Endodermal cell (in vitro differentiated cells): ENCODE data around the gene HTR1D. TPM values are rescaled to one million over a fixed set of nuclear protein-coding genes. Genes with fewer than 3 reads are reported as not detected.

Experiments used
- DNase-seq: peaks from one replicate; pipeline ENCODE4 v3.0.0-alpha.2; 2017
- H3K27ac ChIP-seq: 2 replicates; pipeline ENCODE4 v1.5.1; 2013; ENCODE audit warnings: mild to moderate bottlenecking, low read depth, low read length, moderate library complexity
- H3K27me3 ChIP-seq: 2 replicates; pipeline ENCODE4 v1.6.1; 2013; ENCODE audit warnings: mild to moderate bottlenecking, low read length, moderate library complexity; ENCODE audit not compliant: insufficient read depth, control insufficient read depth, poor library complexity, severe bottlenecking
- H3K36me3 ChIP-seq: 2 replicates; pipeline ENCODE4 v1.7.0; 2013; ENCODE audit warnings: mild to moderate bottlenecking, low read length, moderate library complexity; ENCODE audit not compliant: control insufficient read depth, insufficient read depth
- H3K4me1 ChIP-seq: one replicate; pipeline ENCODE4 v1.7.0; 2013; ENCODE audit warnings: low read length; ENCODE audit not compliant: control insufficient read depth, insufficient read depth
- H3K4me3 ChIP-seq: 2 replicates; pipeline ENCODE4 v1.5.1; 2013; ENCODE audit warnings: mild to moderate bottlenecking, low read length, moderate library complexity
- H3K9ac ChIP-seq: 2 replicates; pipeline ENCODE4 v1.6.1; 2013; ENCODE audit warnings: mild to moderate bottlenecking, low read length, moderate library complexity; ENCODE audit not compliant: poor library complexity, severe bottlenecking; ENCODE audit errors: extremely low read depth
- H3K9me3 ChIP-seq: 2 replicates; pipeline ENCODE4 v1.6.1; 2013; ENCODE audit warnings: mild to moderate bottlenecking, low read length, moderate library complexity; ENCODE audit not compliant: control insufficient read depth
- H3K27ac Mint-ChIP-seq: 2 replicates; pipeline ENCODE4 v1.8.0; 2020; ENCODE audit warnings: mixed read lengths
- H3K27me3 Mint-ChIP-seq: 2 replicates; pipeline ENCODE4 v1.8.0; 2021; ENCODE audit warnings: mild to moderate bottlenecking, mixed read lengths; ENCODE audit not compliant: insufficient read depth
- H3K36me3 Mint-ChIP-seq: 2 replicates; pipeline ENCODE4 v1.8.0; 2020; ENCODE audit warnings: low read depth, mixed read lengths
- H3K4me1 Mint-ChIP-seq: 2 replicates; pipeline ENCODE4 v1.8.0; 2020; ENCODE audit warnings: mixed read lengths
- H3K4me3 Mint-ChIP-seq: 2 replicates; pipeline ENCODE4 v1.8.0; 2020; ENCODE audit warnings: mild to moderate bottlenecking, moderate library complexity, mixed read lengths
- H3K9me3 Mint-ChIP-seq: 2 replicates; pipeline ENCODE4 v1.8.0; 2020; ENCODE audit warnings: mild to moderate bottlenecking, mixed read lengths
- WGBS, 2 experiments: methylation state at CpG; one replicate each; pipeline versions ENCODE4 v1.1.5 to v1.1.7; 2013; ENCODE audit warnings: missing lambda C conversion rate in 2 of 2, mixed read lengths in 1 of 2; ENCODE audit not compliant: insufficient coverage in 1 of 2, insufficient read length in 1 of 2; 5-methylcytosine and 5-hydroxymethylcytosine counted together
- total RNA-seq, 2 donors: library from RNA; stranded (reverse); fragmentation: NEBNext Ultra II Directional in 1 of 2; extraction: Animal tissue kit (Norgen Biotek cat#: 25700) in 1 of 2; gene quantifications; 2 replicates in 1 of 2; 3 replicates in 1 of 2; pipeline ENCODE4 v1.2.1, GENCODE V29; 2021
- TF ChIP-seq, protein P1 (sequence below): fragments of 200-600 bp; sonication (generic); conservative IDR thresholded peaks from 2 replicates; pipeline ENCODE4 v1.5.0; 2021; ENCODE audit warnings: antibody characterized with exemption, mild to moderate bottlenecking

HTR1D gene
- total RNA-seq, 2 donors from 2014 or later, result 2.9 to 4.1 TPM

DNA sequence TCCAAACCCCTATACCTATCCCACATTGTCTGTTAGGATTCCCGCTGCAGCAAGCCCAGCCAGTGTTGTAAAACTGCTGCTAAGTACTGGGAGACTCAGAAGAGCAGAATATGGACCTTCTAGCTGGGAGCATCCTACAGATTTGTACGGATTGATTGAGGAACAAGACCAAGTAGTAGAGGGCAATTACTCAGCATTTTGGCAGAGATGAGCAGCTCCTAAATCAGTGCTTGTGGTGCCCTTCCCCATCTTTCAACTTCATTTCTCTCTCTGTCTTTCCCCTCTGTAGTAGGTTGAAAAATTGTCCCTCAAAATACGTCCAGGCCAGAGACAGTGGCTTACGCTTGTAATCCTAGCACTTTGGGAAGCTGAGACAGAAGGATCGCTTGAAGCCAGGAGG lies 37.3 kb upstream of the HTR1D start:
- H3K36me3 ChIP-seq, result no peaks in the 10 kb centered on the region
- no peak overlapping the region for H3K9ac ChIP-seq
- no peak overlapping the region for H3K4me3 ChIP-seq
- Mint-ChIP-seq H3K4me1 (peaks cover 2% of the 10 kb centered on the region), H3K27me3 (peaks cover 3% of the 10 kb centered on the region), H3K27ac (no peak overlapping the region), H3K4me3 (no peak overlapping the region), H3K36me3 (peaks cover 1% of the 10 kb centered on the region), H3K9me3 (peaks cover 25% of the 10 kb centered on the region)
- H3K27ac ChIP-seq, result no peak overlapping the region
- TF ChIP-seq, protein P1, sequence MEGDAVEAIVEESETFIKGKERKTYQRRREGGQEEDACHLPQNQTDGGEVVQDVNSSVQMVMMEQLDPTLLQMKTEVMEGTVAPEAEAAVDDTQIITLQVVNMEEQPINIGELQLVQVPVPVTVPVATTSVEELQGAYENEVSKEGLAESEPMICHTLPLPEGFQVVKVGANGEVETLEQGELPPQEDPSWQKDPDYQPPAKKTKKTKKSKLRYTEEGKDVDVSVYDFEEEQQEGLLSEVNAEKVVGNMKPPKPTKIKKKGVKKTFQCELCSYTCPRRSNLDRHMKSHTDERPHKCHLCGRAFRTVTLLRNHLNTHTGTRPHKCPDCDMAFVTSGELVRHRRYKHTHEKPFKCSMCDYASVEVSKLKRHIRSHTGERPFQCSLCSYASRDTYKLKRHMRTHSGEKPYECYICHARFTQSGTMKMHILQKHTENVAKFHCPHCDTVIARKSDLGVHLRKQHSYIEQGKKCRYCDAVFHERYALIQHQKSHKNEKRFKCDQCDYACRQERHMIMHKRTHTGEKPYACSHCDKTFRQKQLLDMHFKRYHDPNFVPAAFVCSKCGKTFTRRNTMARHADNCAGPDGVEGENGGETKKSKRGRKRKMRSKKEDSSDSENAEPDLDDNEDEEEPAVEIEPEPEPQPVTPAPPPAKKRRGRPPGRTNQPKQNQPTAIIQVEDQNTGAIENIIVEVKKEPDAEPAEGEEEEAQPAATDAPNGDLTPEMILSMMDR, result no peak
- WGBS, 2 experiments, result 94 to 96% methylated on average over 4 to 5 of the region's 5 CpGs
- peaks cover 23% of the 10 kb centered on the region for H3K9me3 ChIP-seq
- no peak for DNase-seq
- H3K4me1 ChIP-seq, result no peaks in the 10 kb centered on the region
- H3K27me3 ChIP-seq, result no peaks in the 10 kb centered on the region

DNA sequence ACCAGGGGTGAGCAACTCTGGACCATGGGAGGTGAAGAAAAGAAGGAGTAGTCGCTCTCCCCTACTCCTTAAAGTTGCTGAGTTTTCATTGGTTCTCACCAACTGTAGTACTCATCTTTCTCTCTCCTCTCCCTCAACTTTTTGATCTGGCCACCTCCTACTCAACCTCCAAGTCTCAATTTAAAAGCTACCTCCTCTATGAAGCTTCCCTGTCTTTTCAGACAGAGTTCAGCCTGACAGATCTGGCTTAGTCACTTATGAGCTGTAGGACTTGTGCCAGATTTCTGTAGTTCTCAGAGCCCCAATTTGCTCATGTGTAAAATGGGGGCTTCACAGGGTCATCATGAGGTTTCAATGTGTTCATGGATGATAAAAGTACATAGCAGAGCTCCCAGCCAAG lies 34.5 kb upstream of the HTR1D start:
- Mint-ChIP-seq H3K27ac (no peak overlapping the region), H3K9me3 (peaks cover 42% of the 10 kb centered on the region), H3K4me3 (no peak overlapping the region), H3K4me1 (no peaks in the 10 kb centered on the region), H3K27me3 (peaks cover 2% of the 10 kb centered on the region), H3K36me3 (peaks cover 2% of the 10 kb centered on the region)
- no peak overlapping the region for H3K27ac ChIP-seq
- H3K9me3 ChIP-seq, result peaks cover 41% of the 10 kb centered on the region
- WGBS, 2 experiments, result 93% methylated on average over 1 of the region's 1 CpG; no CpG with 5 or more reads in 1 of the 2 experiments
- no peaks in the 10 kb centered on the region for H3K36me3 ChIP-seq
- TF ChIP-seq, protein P1, result no peak
- no peak overlapping the region for H3K9ac ChIP-seq
- no peak overlapping the region for H3K4me3 ChIP-seq
- peaks cover 4% of the 10 kb centered on the region for H3K4me1 ChIP-seq
- DNase-seq, result no peak
- H3K27me3 ChIP-seq, result no peaks in the 10 kb centered on the region

DNA sequence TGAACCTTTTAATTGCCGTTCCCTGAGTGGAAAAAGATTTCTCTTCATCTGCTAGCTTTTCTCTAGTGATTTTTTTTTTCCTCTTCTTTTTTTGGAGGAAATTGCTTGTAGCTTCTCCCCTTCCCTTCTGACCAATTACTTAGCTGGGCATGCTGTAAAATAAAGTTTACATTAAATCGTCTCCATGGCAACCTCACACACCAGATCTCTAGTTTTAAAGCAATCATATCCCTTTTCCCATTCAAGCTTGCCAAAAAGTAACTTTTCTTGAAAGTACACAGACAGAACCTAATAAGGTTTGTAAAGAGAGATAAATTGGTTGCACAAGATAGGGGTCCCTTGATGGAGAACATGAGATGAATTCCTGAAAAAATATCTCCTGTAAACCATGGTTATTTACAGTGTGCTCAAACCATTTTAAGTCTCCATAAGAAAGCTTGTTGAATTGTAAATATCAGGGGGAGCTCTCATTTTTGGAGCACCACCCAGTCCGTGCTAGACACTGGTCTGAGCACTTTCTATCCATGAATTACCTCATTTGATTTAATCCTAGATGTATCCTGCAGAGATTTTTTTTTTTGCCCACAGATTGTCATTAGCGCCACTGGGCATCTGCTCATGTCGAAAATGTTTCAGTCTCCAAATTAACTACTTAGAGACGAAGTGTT lies 32.6 kb upstream of the HTR1D start:
- H3K4me1 Mint-ChIP-seq, result peaks cover 3% of the 10 kb centered on the region
- Histone ChIP-seq H3K4me3 (peak overlapping the region; percentile 5), H3K4me1 (peaks cover 4% of the 10 kb centered on the region), H3K36me3 (no peaks in the 10 kb centered on the region), H3K27ac (no peak overlapping the region), H3K27me3 (no peaks in the 10 kb centered on the region), H3K9ac (no peak overlapping the region), H3K9me3 (peaks cover 39% of the 10 kb centered on the region)
- H3K4me3 Mint-ChIP-seq, result no peak overlapping the region
- H3K27ac Mint-ChIP-seq, result no peak overlapping the region
- no peak for DNase-seq
- peaks cover 2% of the 10 kb centered on the region for H3K36me3 Mint-ChIP-seq
- peaks cover 33% of the 10 kb centered on the region for H3K9me3 Mint-ChIP-seq
- peaks cover 2% of the 10 kb centered on the region for H3K27me3 Mint-ChIP-seq
- TF ChIP-seq, protein P1, result no peak
- 92 to 95% methylated on average over 5 to 6 of the region's 6 CpGs for WGBS, 2 experiments
